Esophagus muscularis mucosa (tissue), 4 donors: ENCODE results near the gene WWOX. TPM values are rescaled to one million over a fixed set of nuclear protein-coding genes. Genes with fewer than 3 reads are reported as not detected.
"Not testable (repeated sequence)": the region's sequence is repeated elsewhere in the genome, so short reads cannot be mapped to it uniquely, and the experiment has no call there.

Source experiments
- DNase-seq: peaks from one replicate; pipeline ENCODE4 v3.0.0-alpha.2; 2017; ENCODE audit errors: extremely low spot score
- H3K27ac ChIP-seq, 4 donors: fragments of 200-600 bp; sonication (generic); replicated peaks in 1 of 4; 1 replicate in 3 of 4; 2 replicates in 1 of 4; pipeline ENCODE4 v1.5.1; 2016 to 2019; ENCODE audit warnings: mild to moderate bottlenecking in 1 of 4
- H3K27me3 ChIP-seq, 4 donors: fragments of 200-600 bp; sonication (generic); one replicate each; pipeline versions ENCODE4 v1.5.1 to v1.6.0; 2016 to 2019
- H3K36me3 ChIP-seq, 4 donors: fragments of 200-600 bp; sonication (generic); one replicate each; pipeline ENCODE4 v1.5.1; 2016 to 2019
- H3K4me1 ChIP-seq, 4 donors: fragments of 200-600 bp; sonication (generic); one replicate each; pipeline ENCODE4 v1.5.1; 2016 to 2019
- H3K4me3 ChIP-seq, 4 donors: fragments of 200-600 bp; sonication (generic); 1 replicate in 2 of 4; 2 replicates in 2 of 4; pipeline ENCODE4 v1.5.1; 2016 to 2019; ENCODE audit warnings: mild to moderate bottlenecking in 4 of 4, moderate library complexity in 1 of 4
- H3K9me3 ChIP-seq, 4 donors: fragments of 200-600 bp; sonication (generic); 1 replicate in 3 of 4; 2 replicates in 1 of 4; pipeline ENCODE4 v1.5.1; 2016 to 2019
- EP300 ChIP-seq: sonication (generic); formaldehyde crosslinking; IDR thresholded peaks from one replicate; pipeline ENCODE4 v1.6.1; 2017; ENCODE audit warnings: antibody characterized with exemption
- POLR2A ChIP-seq: fragments of 450-650 bp; IDR thresholded peaks from one replicate; pipeline ENCODE4 v1.6.1; 2017; ENCODE audit warnings: antibody characterized with exemption, moderate library complexity, mild to moderate bottlenecking, low read depth
- POLR2AphosphoS5 ChIP-seq, 2 donors: sonication (generic); formaldehyde crosslinking; IDR thresholded peaks; one replicate each; pipeline ENCODE4 v1.6.1; 2017; ENCODE audit warnings: antibody characterized with exemption in 2 of 2
- WGBS: methylation state at CpG from one replicate; pipeline ENCODE4 v1.1.5; 2018; 5-methylcytosine and 5-hydroxymethylcytosine counted together
- intact Hi-C: fragments of 100-400 bp; cut with DNase I; formaldehyde crosslinking; loops from one replicate; pipeline ENCODE4 v1.15.1; 2023
- total RNA-seq, 4 donors: library from RNA; depleted of rRNA; stranded (reverse); fragments of >200 nt; gene quantifications; one replicate each; pipeline versions ENCODE4 v1.1.0 to v1.2.1, GENCODE V29; 2016
- TF ChIP-seq, protein P1 (sequence below), 3 experiments: fragments of 200-600 bp in 2 of 3; fragments of 450-650 bp in 1 of 3; sonication (generic) in 2 of 3; IDR thresholded peaks; one replicate each; pipeline ENCODE4 v1.5.1; 2017 to 2019; ENCODE audit warnings: antibody characterized with exemption in 3 of 3, mild to moderate bottlenecking in 2 of 3, moderate library complexity in 1 of 3

The WWOX gene
- 10 to 100 TPM; 14.4 to 27.8 (median 15.4) TPM for total RNA-seq

DNA sequence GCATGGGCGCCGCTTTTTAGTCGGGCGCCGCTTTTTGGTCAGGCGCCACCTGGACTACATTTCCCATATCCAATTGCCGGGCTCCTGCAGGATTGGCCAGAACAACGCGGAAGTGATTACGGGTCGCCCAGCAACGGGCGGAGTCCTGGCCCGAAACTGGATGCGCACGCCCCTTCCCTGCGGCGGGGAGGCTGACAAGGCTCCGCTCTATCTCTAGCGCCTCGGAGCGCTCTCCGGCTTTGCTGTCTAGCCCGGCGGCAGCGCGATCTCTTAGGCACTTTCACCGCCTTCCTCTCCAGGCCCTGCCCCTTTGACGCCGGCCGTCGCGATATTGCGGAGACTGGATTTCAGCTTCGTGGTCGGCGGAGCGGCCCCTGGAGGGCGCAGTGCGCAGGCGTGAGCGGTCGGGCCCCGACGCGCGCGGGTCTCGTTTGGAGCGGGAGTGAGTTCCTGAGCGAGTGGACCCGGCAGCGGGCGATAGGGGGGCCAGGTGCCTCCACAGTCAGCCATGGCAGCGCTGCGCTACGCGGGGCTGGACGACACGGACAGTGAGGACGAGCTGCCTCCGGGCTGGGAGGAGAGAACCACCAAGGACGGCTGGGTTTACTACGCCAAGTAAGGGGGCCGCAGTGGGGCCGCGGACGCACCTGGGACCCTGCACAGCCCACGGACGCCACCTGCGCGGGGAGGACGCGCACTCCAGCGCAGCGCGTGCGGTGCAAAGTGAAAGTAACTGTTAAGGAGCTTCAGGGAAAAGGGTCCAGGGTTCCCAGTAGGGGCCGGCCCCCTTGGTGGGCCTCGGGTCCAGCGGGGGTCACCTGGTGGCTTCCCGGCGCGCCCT lies at the start of gene WWOX:
Gene WWOX (plus strand): TSS at position 384 of the 841 bp plus-strand sequence.
- DNase-seq = peak; percentile 98
- H3K27me3 ChIP-seq = no peaks in the 10 kb centered on the region
- H3K36me3 ChIP-seq = no peaks in the 10 kb centered on the region
- peaks cover 10 to 26% (median 20%) of the 10 kb centered on the region in 4 donors for H3K4me1 ChIP-seq
- under 1% methylated on average over 35 of the region's 84 CpGs for WGBS
- no peaks in the 10 kb centered on the region for H3K9me3 ChIP-seq
- TF ChIP-seq POLR2A = no peak
- peak; percentile 72 to 89 for TF ChIP-seq POLR2AphosphoS5 (IDR thresholded peaks at IDR 0.05)
- TF ChIP-seq, protein P1, sequence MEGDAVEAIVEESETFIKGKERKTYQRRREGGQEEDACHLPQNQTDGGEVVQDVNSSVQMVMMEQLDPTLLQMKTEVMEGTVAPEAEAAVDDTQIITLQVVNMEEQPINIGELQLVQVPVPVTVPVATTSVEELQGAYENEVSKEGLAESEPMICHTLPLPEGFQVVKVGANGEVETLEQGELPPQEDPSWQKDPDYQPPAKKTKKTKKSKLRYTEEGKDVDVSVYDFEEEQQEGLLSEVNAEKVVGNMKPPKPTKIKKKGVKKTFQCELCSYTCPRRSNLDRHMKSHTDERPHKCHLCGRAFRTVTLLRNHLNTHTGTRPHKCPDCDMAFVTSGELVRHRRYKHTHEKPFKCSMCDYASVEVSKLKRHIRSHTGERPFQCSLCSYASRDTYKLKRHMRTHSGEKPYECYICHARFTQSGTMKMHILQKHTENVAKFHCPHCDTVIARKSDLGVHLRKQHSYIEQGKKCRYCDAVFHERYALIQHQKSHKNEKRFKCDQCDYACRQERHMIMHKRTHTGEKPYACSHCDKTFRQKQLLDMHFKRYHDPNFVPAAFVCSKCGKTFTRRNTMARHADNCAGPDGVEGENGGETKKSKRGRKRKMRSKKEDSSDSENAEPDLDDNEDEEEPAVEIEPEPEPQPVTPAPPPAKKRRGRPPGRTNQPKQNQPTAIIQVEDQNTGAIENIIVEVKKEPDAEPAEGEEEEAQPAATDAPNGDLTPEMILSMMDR (IDR thresholded peaks at IDR 0.05) = peak in 1 of 3 experiments; percentile 31
- intact Hi-C loops = no loop called here
- peak within 1 kb of the TSS; percentile 75 to 100 (median 98) for H3K4me3 ChIP-seq
- H3K27ac ChIP-seq = peak within 1 kb of the TSS; percentile 93 to 98 (median 94)

DNA sequence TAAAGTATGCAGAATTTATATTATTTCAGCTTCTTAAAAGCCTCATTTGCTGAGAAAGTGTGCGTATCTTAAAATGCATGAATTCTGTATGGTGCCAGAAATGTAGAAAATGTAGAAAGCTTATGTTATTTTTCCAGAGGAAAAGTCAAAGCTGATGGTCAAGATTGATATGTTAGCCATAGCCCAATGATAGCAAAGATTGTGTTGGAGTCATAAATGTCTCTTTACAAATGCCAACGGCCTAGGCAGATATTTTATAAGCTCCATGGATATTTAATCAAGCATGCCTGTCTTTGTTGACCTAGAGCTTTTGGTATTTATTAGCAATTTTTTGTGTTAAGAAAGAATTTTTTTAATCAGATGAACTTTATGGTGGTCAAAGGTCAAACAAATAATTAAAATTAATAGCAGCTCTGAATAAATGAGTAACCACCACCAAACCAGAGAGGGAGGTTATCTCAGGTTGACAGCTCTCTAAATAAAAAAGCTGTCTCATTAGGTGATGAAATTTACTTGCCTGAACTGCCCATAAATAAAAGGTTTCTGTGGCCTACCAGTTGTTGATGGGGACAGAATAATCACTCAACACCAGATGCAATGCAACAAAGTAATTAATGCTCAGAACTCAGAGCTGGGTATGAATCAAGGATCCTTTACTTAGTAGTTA lies 48.6 kb upstream of the WWOX start:
- Histone ChIP-seq H3K4me3 (no peak overlapping the region), H3K4me1 (peaks cover 0 to 3% (median under 1%) of the 10 kb centered on the region in 4 donors)
- DNase-seq = no peak

DNA sequence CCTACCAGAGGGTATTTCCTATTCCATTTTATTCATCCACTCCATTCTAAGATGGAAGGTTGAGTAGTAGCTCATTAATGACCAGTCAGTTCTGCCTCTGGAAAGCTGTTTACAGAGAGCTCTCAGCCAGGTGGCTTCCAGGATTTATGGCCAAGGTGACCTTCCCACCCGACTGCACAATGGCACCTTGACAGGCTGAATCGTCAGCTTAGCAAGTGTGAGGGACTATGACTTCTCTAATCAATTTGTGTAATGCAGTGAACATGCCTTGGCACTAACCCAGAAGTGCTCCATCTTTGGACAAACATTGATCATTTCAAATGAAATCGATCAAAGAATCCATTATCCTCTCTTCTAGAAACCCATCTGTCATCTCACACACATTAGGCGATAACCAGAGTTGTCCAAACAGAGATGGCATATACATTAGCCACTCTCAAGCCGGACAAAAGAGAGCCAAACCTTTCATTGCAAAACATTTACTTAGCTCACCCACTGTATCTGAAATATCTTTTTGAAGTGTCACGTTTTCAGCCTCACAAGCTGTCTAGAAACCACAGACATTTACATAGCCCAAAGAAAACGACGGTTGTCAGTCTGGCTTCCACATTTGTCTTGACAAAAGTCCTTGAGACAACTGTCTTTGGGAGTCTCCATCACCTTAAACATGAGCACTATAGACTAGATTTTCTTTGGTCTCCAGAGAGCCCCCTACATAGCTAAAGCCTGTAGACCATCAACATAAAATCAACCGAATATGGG lies 41.5 kb upstream of the WWOX start:
- H3K27me3 ChIP-seq = peaks cover 0 to 21% (median 0%) of the 10 kb centered on the region in 4 donors
- TF ChIP-seq POLR2A = no peak
- TF ChIP-seq, protein P1 (IDR thresholded peaks at IDR 0.05) = no peak
- TF ChIP-seq POLR2AphosphoS5 (IDR thresholded peaks at IDR 0.05) = no peak
- no peak for TF ChIP-seq EP300
- H3K4me1 ChIP-seq = no peaks in the 10 kb centered on the region
- intact Hi-C loops = no loop called here
- WGBS = 59% methylated on average over 8 of the region's 9 CpGs
- H3K4me3 ChIP-seq = no peak overlapping the region
- no peaks in the 10 kb centered on the region for H3K9me3 ChIP-seq
- no peaks in the 10 kb centered on the region for H3K36me3 ChIP-seq
- DNase-seq = no peak
- no peak overlapping the region for H3K27ac ChIP-seq

More for the DNA sequence above, 48.6 kb upstream of the WWOX start:
- H3K9me3 ChIP-seq = no peaks in the 10 kb centered on the region
- intact Hi-C loops = no loop called here
- peaks cover 0 to 21% (median 0%) of the 10 kb centered on the region in 4 donors for H3K27me3 ChIP-seq
- H3K36me3 ChIP-seq = no peaks in the 10 kb centered on the region
- WGBS = 87% methylated on average over 2 of the region's 2 CpGs
- TF ChIP-seq EP300 = no peak
- no peak overlapping the region for H3K27ac ChIP-seq

DNA sequence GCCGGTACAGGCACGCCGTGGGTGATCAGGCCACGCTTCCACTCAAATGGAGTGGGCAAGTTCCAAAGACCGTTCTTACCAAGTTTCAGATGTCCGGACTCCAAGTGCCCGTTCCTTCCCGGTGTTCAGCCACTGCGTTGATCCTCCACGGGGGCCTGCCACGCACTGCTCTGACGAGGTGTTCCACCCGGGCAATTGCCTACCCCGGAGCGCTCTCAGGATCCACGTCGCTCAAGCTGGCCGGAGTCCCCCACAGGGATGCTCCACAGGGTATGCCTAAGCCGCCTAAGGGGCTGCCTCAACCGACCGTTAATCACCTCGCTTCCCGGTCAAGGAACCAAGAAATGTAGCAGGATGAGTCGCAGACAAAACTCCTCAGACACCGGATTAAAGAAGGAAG lies 39.6 kb upstream of the WWOX start:
- H3K4me1 ChIP-seq, H3K4me3 ChIP-seq, H3K36me3 ChIP-seq, DNase-seq, intact Hi-C loops, H3K9me3 ChIP-seq, H3K27ac ChIP-seq: not testable (repeated sequence)
- peaks cover 0 to 24% (median 0%) of the 10 kb centered on the region in 4 donors for H3K27me3 ChIP-seq
- 76% methylated on average over 24 of the region's 25 CpGs for WGBS

DNA sequence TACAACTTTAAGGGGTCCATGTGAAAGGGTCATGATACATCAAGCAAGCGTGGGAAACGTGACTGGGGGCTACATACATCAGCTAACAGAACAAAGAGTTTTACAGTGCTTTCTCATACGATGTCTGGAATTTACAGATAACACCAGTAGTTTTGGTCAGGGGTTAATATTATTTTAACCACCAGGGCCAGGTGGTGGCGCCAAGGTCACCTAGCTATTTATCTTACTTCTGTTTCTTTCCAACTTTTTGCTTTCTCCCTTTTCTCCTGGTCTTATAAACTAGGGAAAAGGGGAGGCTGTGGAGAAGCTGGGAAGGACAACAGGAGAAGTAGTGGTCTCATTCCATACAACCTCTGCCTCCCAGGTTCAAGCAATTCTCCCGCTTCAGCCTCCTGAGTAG lies 39.2 kb upstream of the WWOX start:
- Histone ChIP-seq H3K4me1 (no peaks in the 10 kb centered on the region), H3K9me3 (no peaks in the 10 kb centered on the region), H3K4me3 (no peak overlapping the region), H3K27ac (no peak overlapping the region), H3K27me3 (peaks cover 0 to 24% (median 0%) of the 10 kb centered on the region in 4 donors), H3K36me3 (no peaks in the 10 kb centered on the region)
- DNase-seq = no peak
- intact Hi-C loops = no loop called here
- no peak for TF ChIP-seq EP300
- TF ChIP-seq POLR2AphosphoS5 (IDR thresholded peaks at IDR 0.05) = no peak
- TF ChIP-seq POLR2A = no peak
- WGBS = 34% methylated on average over 5 of the region's 5 CpGs

DNA sequence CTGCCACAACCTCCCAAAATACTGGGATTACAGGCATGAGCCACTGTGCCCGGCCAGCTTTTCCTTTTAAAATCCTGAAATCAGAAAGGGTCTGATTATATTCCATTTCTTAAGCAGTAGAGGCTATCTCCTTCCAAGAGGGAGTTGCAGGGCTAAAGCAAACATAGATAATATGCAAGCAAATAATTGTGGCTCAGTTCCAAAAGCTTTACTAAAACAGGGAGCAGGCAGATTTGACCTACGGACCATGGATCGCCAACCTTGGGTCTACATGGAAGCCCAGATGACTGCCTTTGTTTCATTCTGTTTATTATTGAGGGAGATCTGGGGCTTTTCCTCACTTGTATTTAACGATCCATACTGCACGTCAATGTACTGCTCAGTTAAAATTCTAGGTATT lies 38.6 kb upstream of the WWOX start:
- 84% methylated on average over 5 of the region's 5 CpGs for WGBS
- peaks cover 0 to 22% (median 0%) of the 10 kb centered on the region in 4 donors for H3K27me3 ChIP-seq
- TF ChIP-seq POLR2AphosphoS5 (IDR thresholded peaks at IDR 0.05) (no peak), POLR2A (no peak), EP300 (no peak)
- TF ChIP-seq, protein P1 (IDR thresholded peaks at IDR 0.05) = no peak

More for the DNA sequence above, 38.6 kb upstream of the WWOX start:
- H3K4me3 ChIP-seq = no peak overlapping the region
- H3K4me1 ChIP-seq = no peaks in the 10 kb centered on the region
- no peaks in the 10 kb centered on the region for H3K9me3 ChIP-seq
- H3K27ac ChIP-seq = no peak overlapping the region
- no peaks in the 10 kb centered on the region for H3K36me3 ChIP-seq
- no peak for DNase-seq
- intact Hi-C loops = no loop called here
